ENCODE results near the gene HMGCR.
A peak's percentile ranks its signal among the peaks of the same experiment; 100 is the strongest.
"Not testable (repeated sequence)": the region's sequence is repeated elsewhere in the genome, so short reads cannot be mapped to it uniquely, and the experiment has no call there.

Gene HMGCR

DNA sequence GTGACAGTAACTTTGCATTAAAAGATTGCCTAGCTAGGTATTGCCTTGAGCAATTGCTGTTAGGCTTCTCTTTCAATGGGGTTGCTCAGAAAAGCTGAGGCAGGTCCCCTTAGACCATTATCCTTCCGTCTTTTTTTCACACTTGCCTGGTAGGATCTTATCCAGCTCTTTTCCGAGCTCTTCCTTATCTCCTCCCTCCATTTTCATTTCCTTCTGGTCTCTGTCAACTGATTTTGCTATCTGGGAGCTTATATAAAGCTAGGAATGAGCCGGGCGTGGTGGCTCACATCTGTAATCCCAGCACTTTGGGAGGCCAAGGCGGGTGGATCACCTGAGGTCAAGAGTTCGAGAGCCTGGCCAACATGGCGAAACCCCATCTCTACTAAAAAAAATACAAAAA, 6.6 kb upstream of the HMGCR start:
- ChIA-PET CTCF (interaction anchor here (0.7 to 1.9 kb wide), 4 partner anchors 9 to 361 kb away, joined by 3 to 4 read pairs (median 3); no protein-coding TSS in a partner anchor), POLR2A (no interaction called here)
- H3K36me3 ChIP-seq (ENCODE audit: control insufficient read depth in 2 of 2, insufficient read depth in 1 of 2, low read length in 2 of 2): no peaks in the 10 kb centered on the region
- TF ChIP-seq, protein P1, sequence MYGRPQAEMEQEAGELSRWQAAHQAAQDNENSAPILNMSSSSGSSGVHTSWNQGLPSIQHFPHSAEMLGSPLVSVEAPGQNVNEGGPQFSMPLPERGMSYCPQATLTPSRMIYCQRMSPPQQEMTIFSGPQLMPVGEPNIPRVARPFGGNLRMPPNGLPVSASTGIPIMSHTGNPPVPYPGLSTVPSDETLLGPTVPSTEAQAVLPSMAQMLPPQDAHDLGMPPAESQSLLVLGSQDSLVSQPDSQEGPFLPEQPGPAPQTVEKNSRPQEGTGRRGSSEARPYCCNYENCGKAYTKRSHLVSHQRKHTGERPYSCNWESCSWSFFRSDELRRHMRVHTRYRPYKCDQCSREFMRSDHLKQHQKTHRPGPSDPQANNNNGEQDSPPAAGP (tag by site-specific recombination; IDR thresholded peaks at IDR 0.05): no peak
- TF ChIP-seq ZNF677 (tag by site-specific recombination; IDR thresholded peaks at IDR 0.05): no peak
- no peak for TF ChIP-seq GFI1B (tag by site-specific recombination; IDR thresholded peaks at IDR 0.05)
- TF ChIP-seq ZNF416 (tag by site-specific recombination; IDR thresholded peaks at IDR 0.05): no peak
- TF ChIP-seq ZNF544 (tag by site-specific recombination; IDR thresholded peaks at IDR 0.05): no peak
- TF ChIP-seq ZNF140 (tag by site-specific recombination; IDR thresholded peaks at IDR 0.05): no peak
- no peak for TF ChIP-seq ZNF624 (tag by site-specific recombination; IDR thresholded peaks at IDR 0.05)
- no peak for TF ChIP-seq ZBTB48 (tag by site-specific recombination; IDR thresholded peaks at IDR 0.05)
- no peak for TF ChIP-seq ZNF394 (tag by site-specific recombination; IDR thresholded peaks at IDR 0.05; ENCODE audit: borderline replicate concordance)
- TF ChIP-seq ZNF10 (tag by site-specific recombination; IDR thresholded peaks at IDR 0.05): no peak
- TF ChIP-seq ZNF121 (tag by site-specific recombination; IDR thresholded peaks at IDR 0.05): no peak
- no peak overlapping the region for H3K4me3 ChIP-seq (ENCODE audit: low read depth, low read length)
- H3K9me3 ChIP-seq (ENCODE audit: control insufficient read depth, insufficient read depth, low read depth, low read length): no peaks in the 10 kb centered on the region
- H3K4me1 ChIP-seq (ENCODE audit: control insufficient read depth, insufficient read depth, low read length): no peaks in the 10 kb centered on the region
- H3K27ac ChIP-seq (ENCODE audit: extremely low read depth, low read depth, low read length): no peak overlapping the region

DNA sequence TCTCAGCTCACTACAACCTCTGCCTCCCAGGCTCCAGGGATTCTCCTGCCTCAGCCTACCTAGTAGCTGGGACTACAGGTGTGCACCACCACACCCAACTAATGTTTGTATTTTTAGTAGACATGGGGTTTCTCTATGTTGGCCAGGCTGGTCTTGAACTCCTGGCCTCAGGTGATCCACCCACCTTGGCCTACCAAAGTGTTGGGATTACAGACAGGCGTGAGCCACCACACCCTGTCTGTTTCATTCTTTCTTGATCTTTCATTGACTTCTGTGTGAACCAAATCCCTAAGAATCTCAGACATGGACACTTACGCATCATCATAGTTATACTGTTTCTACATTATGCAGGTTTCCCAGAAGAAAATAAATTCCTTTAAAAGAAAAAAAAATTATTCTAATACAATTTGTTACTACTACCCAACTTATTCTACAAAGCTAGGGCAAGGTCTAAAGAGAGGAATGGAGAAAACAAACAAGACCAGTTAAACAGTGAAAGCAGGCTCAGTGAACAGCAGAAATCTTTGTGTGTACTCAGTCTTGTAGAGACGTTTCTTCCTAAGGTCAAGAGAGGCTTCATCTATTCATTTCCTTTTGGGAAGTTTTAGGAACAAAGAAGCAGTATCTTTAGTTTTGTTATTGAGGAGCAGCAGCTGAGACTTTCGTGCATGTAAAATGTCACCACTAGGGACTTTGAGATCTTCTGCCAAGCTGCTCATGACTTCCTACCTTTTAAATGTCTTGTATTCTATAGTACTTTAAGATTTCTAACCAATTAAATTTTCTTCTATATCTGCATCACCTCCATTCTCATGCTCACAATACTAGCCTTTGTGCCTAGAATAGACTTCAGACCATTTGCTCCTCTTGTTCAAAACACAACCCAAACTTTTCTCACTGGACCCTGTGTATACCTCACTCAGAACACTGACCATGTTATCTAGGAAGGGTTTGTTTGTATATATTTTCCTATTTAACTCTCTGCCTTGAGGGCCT, 5.6 kb upstream of the HMGCR start:
- H3K36me3 ChIP-seq (ENCODE audit: control insufficient read depth in 2 of 2, insufficient read depth in 1 of 2, low read length in 2 of 2): no peaks in the 10 kb centered on the region
- no peaks in the 10 kb centered on the region for H3K4me1 ChIP-seq (ENCODE audit: control insufficient read depth, insufficient read depth, low read length)
- no peak overlapping the region for H3K27ac ChIP-seq (ENCODE audit: extremely low read depth, low read depth, low read length)
- H3K4me3 ChIP-seq (ENCODE audit: low read depth, low read length): no peak overlapping the region
- ChIA-PET CTCF (interaction anchor here (0.7 to 1.9 kb wide), 3 partner anchors 19 to 94 kb away, joined by 3 to 4 read pairs (median 3); no protein-coding TSS in a partner anchor), POLR2A (no interaction called here)
- H3K9me3 ChIP-seq (ENCODE audit: control insufficient read depth, insufficient read depth, low read depth, low read length): no peaks in the 10 kb centered on the region
- TF ChIP-seq, protein P2, sequence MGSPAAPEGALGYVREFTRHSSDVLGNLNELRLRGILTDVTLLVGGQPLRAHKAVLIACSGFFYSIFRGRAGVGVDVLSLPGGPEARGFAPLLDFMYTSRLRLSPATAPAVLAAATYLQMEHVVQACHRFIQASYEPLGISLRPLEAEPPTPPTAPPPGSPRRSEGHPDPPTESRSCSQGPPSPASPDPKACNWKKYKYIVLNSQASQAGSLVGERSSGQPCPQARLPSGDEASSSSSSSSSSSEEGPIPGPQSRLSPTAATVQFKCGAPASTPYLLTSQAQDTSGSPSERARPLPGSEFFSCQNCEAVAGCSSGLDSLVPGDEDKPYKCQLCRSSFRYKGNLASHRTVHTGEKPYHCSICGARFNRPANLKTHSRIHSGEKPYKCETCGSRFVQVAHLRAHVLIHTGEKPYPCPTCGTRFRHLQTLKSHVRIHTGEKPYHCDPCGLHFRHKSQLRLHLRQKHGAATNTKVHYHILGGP (tag by site-specific recombination; IDR thresholded peaks at IDR 0.05): no peak
- TF ChIP-seq HOXD13 (CRISPR knock-in tag; IDR thresholded peaks at IDR 0.05; ENCODE audit: borderline replicate concordance) (no peak), ZNF629 (tag by site-specific recombination; IDR thresholded peaks at IDR 0.05) (no peak), ZNF677 (tag by site-specific recombination; IDR thresholded peaks at IDR 0.05) (peak; percentile 82), ZNF223 (tag by site-specific recombination; IDR thresholded peaks at IDR 0.05) (no peak), ZNF548 (tag by site-specific recombination; IDR thresholded peaks at IDR 0.05) (no peak), ZNF544 (tag by site-specific recombination; IDR thresholded peaks at IDR 0.05) (no peak), YY2 (tag by site-specific recombination; IDR thresholded peaks at IDR 0.05) (no peak), SETDB1 (IDR thresholded peaks at IDR 0.05; ENCODE audit: insufficient read length, low read length) (no peak), ZBTB21 (tag by site-specific recombination; IDR thresholded peaks at IDR 0.05) (no peak)
- TF ChIP-seq, protein P3, sequence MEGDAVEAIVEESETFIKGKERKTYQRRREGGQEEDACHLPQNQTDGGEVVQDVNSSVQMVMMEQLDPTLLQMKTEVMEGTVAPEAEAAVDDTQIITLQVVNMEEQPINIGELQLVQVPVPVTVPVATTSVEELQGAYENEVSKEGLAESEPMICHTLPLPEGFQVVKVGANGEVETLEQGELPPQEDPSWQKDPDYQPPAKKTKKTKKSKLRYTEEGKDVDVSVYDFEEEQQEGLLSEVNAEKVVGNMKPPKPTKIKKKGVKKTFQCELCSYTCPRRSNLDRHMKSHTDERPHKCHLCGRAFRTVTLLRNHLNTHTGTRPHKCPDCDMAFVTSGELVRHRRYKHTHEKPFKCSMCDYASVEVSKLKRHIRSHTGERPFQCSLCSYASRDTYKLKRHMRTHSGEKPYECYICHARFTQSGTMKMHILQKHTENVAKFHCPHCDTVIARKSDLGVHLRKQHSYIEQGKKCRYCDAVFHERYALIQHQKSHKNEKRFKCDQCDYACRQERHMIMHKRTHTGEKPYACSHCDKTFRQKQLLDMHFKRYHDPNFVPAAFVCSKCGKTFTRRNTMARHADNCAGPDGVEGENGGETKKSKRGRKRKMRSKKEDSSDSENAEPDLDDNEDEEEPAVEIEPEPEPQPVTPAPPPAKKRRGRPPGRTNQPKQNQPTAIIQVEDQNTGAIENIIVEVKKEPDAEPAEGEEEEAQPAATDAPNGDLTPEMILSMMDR (tag by site-specific recombination; IDR thresholded peaks at IDR 0.05): 0 out of 2 replicates have a peak, but pooled peaks have one; percentile 12
- TF ChIP-seq, protein P4, sequence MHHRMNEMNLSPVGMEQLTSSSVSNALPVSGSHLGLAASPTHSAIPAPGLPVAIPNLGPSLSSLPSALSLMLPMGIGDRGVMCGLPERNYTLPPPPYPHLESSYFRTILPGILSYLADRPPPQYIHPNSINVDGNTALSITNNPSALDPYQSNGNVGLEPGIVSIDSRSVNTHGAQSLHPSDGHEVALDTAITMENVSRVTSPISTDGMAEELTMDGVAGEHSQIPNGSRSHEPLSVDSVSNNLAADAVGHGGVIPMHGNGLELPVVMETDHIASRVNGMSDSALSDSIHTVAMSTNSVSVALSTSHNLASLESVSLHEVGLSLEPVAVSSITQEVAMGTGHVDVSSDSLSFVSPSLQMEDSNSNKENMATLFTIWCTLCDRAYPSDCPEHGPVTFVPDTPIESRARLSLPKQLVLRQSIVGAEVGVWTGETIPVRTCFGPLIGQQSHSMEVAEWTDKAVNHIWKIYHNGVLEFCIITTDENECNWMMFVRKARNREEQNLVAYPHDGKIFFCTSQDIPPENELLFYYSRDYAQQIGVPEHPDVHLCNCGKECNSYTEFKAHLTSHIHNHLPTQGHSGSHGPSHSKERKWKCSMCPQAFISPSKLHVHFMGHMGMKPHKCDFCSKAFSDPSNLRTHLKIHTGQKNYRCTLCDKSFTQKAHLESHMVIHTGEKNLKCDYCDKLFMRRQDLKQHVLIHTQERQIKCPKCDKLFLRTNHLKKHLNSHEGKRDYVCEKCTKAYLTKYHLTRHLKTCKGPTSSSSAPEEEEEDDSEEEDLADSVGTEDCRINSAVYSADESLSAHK (tag by site-specific recombination; IDR thresholded peaks at IDR 0.05): no peak
- TF ChIP-seq, protein P5, sequence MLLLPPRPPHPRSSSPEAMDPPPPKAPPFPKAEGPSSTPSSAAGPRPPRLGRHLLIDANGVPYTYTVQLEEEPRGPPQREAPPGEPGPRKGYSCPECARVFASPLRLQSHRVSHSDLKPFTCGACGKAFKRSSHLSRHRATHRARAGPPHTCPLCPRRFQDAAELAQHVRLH (tag by site-specific recombination; IDR thresholded peaks at IDR 0.05): no peak

DNA sequence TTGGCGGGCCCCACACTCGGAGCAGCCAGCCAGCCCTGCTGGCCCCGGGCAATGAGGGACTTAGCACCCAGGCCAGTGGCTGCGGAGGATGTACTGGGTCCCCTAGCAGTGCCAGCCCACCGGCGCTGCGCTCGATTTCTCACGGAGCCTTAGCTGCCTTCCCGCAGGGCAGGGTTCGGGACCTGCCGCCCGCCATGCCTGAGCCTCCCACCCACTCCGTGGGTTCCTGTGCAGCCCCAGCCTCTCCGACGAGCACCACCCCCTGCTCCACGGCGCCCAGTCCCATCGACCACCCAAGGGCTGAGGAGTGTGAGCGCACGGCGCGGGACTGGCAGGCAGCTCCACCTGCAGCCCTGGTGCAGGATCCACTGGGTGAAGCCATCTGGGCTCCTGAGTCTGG, 3.3 kb upstream of the HMGCR start:
- H3K9me3 ChIP-seq (ENCODE audit: control insufficient read depth, insufficient read depth, low read depth, low read length); H3K36me3 ChIP-seq (ENCODE audit: control insufficient read depth in 2 of 2, insufficient read depth in 1 of 2, low read length in 2 of 2); CTCF ChIA-PET; H3K27ac ChIP-seq (ENCODE audit: extremely low read depth, low read depth, low read length); H3K4me3 ChIP-seq (ENCODE audit: low read depth, low read length); POLR2A ChIA-PET; H3K4me1 ChIP-seq (ENCODE audit: control insufficient read depth, insufficient read depth, low read length): not testable (repeated sequence)

All from HEK293 (cell line).